ENCODE data around the gene EFNA5.

DNA sequence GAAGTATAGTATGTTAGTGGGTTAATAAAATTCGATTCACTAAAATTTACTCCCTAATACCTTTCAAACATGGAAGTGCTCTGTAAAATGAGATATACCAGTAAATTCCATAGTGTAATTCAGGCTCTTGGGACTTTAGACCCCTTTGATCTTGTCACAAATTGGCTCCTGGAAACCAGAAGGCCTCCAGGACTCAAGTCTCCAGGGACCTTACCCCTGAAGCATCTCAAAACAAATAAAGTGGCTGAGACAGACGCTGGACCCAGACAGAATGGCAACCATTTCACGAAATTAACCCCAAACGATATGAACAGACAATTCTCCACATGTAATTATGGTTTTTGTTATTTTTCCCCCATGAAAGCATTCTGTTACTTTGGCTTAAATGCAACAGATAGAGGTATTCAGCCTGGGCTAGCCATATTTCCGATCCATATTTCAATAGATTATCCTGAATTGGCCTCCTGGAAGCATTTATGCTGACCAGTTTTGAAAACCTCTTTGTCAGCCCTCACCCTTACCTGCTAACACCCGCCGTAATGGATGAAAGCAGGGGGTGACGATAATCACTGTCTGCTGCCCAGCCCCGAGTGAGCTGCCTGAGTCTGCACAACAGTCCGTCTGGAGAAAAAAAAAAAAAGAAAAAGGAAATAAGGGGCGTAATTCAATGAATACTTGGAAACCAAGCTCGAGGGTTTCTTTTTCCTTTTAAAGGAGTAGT is 34.1 kb upstream of the EFNA5 start:
- TF ChIP-seq, protein P1, sequence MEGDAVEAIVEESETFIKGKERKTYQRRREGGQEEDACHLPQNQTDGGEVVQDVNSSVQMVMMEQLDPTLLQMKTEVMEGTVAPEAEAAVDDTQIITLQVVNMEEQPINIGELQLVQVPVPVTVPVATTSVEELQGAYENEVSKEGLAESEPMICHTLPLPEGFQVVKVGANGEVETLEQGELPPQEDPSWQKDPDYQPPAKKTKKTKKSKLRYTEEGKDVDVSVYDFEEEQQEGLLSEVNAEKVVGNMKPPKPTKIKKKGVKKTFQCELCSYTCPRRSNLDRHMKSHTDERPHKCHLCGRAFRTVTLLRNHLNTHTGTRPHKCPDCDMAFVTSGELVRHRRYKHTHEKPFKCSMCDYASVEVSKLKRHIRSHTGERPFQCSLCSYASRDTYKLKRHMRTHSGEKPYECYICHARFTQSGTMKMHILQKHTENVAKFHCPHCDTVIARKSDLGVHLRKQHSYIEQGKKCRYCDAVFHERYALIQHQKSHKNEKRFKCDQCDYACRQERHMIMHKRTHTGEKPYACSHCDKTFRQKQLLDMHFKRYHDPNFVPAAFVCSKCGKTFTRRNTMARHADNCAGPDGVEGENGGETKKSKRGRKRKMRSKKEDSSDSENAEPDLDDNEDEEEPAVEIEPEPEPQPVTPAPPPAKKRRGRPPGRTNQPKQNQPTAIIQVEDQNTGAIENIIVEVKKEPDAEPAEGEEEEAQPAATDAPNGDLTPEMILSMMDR (IDR thresholded peaks at IDR 0.05; ENCODE audit: low read depth, low read length) = no peak
- no peak for TF ChIP-seq POLR2A (IDR thresholded peaks at IDR 0.05; ENCODE audit: extremely low read depth, insufficient read length)

Measured in NB4 (cell line).